Activated naive CD4-positive, alpha-beta T cell treated with anti-CD3 and anti-CD28 coated beads, Interleukin-2, amount 50 U/mL, for 16 hours (primary cell): ENCODE data around the gene IL36G.
"Not testable (repeated sequence)": the region's sequence is repeated elsewhere in the genome, so short reads cannot be mapped to it uniquely, and the experiment has no call there.

Source experiments
- DNase-seq: peaks from one replicate; pipeline ENCODE4 v3.0.0-alpha.2; 2020

The IL36G gene

GRCh38 chr2:112977559-112978056 lies at the start of gene IL36G:
Gene IL36G (plus strand): TSS chr2:112978006. CDS start chr2:112978639, 633 bp downstream.
- DNase-seq: no peak

- DNase-seq: no peak
Measured at GRCh38 chr2:112933261-112933660, 44.5 kb upstream of the IL36G start.

- not testable (repeated sequence) for DNase-seq
Measured at GRCh38 chr2:112934117-112934516, 43.7 kb upstream of the IL36G start.

- no peak for DNase-seq
Measured at GRCh38 chr2:112936927-112937232, 40.9 kb upstream of the IL36G start.

- no peak for DNase-seq
Measured at GRCh38 chr2:112938904-112939303, 38.9 kb upstream of the IL36G start.

GRCh38 chr2:112939425-112939824 lies 38.4 kb upstream of the IL36G start:
- no peak for DNase-seq

GRCh38 chr2:112940859-112941625 lies 36.8 kb upstream of the IL36G start:
- no peak for DNase-seq

GRCh38 chr2:112941753-112942653 lies 35.8 kb upstream of the IL36G start:
- peak; percentile 37 for DNase-seq

- DNase-seq: no peak
Measured at GRCh38 chr2:112942654-112943002, 35.2 kb upstream of the IL36G start.

- no peak for DNase-seq
Measured at GRCh38 chr2:112944971-112945370, 32.8 kb upstream of the IL36G start.

GRCh38 chr2:112946086-112946485 lies 31.7 kb upstream of the IL36G start:
- DNase-seq: no peak

GRCh38 chr2:112947374-112947773 lies 30.4 kb upstream of the IL36G start:
- DNase-seq: no peak

- DNase-seq: no peak
Measured at GRCh38 chr2:112949456-112949855, 28.4 kb upstream of the IL36G start.

- DNase-seq: no peak
Measured at GRCh38 chr2:112954364-112954763, 23.4 kb upstream of the IL36G start.

GRCh38 chr2:112957511-112957910 lies 20.3 kb upstream of the IL36G start:
- no peak for DNase-seq

- DNase-seq: peak; percentile 24
Measured at GRCh38 chr2:112958428-112959108, 19.2 kb upstream of the IL36G start.

- DNase-seq: no peak
Measured at GRCh38 chr2:112959109-112959812, 18.5 kb upstream of the IL36G start.

GRCh38 chr2:112960230-112960825 lies 17.5 kb upstream of the IL36G start:
- no peak for DNase-seq

- DNase-seq: no peak
Measured at GRCh38 chr2:112962308-112963175, 15.3 kb upstream of the IL36G start.

GRCh38 chr2:112967023-112967422 lies 10.8 kb upstream of the IL36G start:
- DNase-seq: no peak

GRCh38 chr2:112972423-112973086 lies 5.3 kb upstream of the IL36G start:
- DNase-seq: no peak
